GM12875 (cell line): Measurements from ENCODE around the gene SHOX.

ENCODE experiments used
- H3K4me3 ChIP-seq: one replicate; pipeline ENCODE4 v1.5.1; 2011; ENCODE audit warnings: low read depth, low read length, control low read depth
- CTCF ChIP-seq: IDR thresholded peaks from 2 replicates; pipeline ENCODE4 v1.5.1; 2011; ENCODE audit warnings: low read depth, mild to moderate bottlenecking, control low read depth, inconsistent platforms, low read length, moderate library complexity, borderline replicate concordance; ENCODE audit not compliant: insufficient read depth

SHOX gene

GRCh38 chrX:700936-701335 is 70.3 kb downstream of the SHOX start:
- no peak for TF ChIP-seq CTCF
- H3K4me3 ChIP-seq, result no peak overlapping the region

- no peak overlapping the region for H3K4me3 ChIP-seq
- TF ChIP-seq CTCF, result no peak
These were observed 71.1 kb downstream of the SHOX start for GRCh38 chrX:701673-702072.

- TF ChIP-seq CTCF, result no peak
These were observed 72.9 kb downstream of the SHOX start for GRCh38 chrX:703466-703865.

GRCh38 chrX:703866-704265 is 73.3 kb downstream of the SHOX start:
- TF ChIP-seq CTCF, result no peak
- H3K4me3 ChIP-seq, result no peak overlapping the region

More at GRCh38 chrX:703466-703865, 72.9 kb downstream of the SHOX start:
- no peak overlapping the region for H3K4me3 ChIP-seq
